HG03575 (cell line): ENCODE results near the gene PPP4R4.
"Not testable (repeated sequence)": the region's sequence is repeated elsewhere in the genome, so short reads cannot be mapped to it uniquely, and the experiment has no call there.

Source experiments
- ATAC-seq: cut with Tn5 transposase; IDR thresholded peaks from one replicate; pipeline ENCODE4 v1.9.1; 2021; ENCODE audit not compliant: unreplicated experiment, insufficient number of reproducible peaks, low FRiP score; ENCODE audit errors: extremely low read depth

PPP4R4 gene

DNA sequence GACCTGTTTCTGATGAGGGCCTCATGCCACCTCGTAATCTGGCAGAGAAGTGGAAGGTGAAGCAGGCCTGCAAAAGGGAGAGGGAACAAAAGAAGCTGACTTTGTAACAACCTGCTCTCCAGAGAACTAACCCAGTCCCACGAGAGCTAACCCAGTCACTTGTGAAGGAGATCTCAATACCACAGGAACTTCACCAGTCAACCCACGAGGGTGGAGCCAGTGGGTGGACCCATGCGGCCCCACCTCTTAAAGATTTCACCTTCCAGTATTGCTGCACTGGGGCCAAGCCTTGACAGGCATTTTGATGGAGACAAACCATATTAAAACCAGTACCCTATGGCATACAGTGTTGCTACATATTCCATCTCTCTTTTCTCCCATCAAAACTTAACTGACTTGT, 63.9 kb downstream of the PPP4R4 start:
- no peak for ATAC-seq

DNA sequence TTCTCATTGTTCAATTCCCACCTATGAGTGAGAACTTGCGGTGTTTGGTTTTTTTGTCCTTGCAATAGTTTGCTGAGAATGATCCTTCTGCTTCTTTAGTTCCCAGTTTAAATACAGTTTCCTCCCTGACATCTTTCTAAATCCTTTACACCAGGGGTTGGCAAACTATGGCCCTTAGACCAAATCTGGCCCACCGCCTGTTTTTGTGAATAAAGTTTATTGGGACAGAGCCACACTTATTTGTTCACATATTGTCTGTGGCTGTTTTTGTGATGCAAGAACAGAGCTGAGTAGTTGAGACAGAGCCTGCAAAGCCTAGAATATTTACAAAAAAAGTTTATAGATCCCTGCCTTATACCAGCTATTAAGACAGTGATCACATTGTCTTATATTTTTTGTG, 65.3 kb downstream of the PPP4R4 start:
- ATAC-seq: no peak

DNA sequence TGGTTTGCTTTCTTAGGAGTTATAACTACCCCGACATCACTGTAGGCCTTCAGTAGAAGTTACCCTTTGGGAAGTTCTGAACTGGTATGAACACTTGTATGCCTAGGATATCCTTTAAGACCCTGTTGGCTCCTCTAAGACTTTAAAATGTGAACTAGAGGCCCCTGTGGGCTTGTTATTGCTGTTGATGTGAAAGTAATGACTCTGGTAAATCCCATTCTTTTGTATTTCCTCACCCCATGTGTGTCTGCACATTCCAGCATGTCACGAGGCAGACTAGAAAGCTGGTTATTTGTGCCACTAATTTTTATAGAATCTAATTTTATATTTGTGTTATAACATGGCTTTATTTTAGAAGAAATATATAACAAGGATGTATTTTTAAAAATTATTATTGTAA, 70.1 kb downstream of the PPP4R4 start:
- ATAC-seq: no peak

DNA sequence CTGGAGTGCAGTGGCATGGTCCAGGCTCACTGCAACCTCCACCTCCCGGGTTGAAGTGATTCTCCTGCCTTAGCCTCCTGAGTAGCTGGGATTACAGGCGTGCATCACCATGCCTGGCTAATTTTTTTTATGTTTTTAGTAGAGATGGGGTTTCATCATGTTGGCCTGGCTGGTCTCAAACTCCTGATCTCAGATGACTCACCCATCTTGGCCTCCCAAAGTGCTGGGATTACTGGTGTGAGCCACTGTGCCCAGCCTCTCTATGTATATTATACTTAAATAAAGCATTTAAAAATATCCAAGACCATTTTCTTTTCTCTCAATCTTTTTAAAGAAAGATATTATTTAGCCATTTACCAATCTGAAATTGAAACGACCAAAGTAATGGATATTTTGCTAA, 90.1 kb downstream of the PPP4R4 start:
- not testable (repeated sequence) for ATAC-seq

DNA sequence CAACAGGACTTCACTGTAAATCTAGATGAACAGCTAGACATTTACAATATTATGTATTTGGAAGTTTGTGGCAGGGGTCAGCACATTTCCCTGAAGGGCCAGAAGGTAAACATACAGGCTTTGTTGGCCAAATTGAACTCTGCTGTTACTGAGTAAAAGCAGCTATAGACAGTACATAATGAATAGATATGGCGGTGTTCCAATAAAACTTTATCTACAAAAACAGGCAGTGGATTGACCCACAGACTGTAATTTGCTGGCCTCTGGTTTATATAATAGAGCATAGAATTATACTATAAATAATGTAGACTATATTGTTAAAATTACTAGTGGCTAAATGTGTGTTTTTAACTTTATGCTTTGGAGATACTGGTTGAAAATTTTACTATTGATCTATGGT, 93.2 kb downstream of the PPP4R4 start:
- ATAC-seq: no peak

DNA sequence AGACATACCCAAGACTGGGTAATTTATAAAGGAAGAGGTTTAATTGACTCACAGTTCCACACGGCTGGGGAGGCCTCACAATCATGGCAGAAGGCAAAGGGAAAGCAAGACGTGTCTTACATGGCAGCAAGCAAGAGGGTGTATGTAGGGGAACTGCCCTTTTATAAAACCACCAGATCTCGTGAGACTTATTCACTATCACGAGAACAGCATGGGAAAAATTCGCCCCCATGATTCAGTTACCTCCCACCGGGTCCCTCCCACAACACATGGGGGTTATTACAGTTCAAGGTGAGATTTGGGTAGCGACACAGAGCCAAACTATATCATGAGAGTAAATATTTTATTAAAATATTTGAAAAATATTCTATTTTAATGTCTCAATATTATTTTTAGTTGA, 94.5 kb downstream of the PPP4R4 start:
- ATAC-seq: not testable (repeated sequence)

DNA sequence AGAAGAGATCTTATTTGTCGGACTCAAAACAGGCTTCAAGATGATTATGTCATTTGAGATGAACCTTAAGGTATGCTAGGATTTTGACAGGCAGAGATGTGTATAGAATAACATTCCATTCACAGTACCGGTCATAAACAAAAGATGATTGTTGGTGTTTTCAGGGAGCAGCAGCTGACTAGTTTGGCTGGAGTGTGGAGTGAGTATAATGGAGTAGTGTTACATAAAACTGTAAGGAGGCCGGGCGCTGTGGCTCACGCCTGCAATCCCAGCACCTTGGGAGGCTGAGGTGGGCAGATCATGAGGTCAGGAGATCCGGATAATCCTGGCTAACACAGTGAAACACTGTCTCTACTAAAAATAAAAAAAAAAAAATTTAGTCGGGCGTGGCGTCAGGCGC, 95.0 kb downstream of the PPP4R4 start:
- ATAC-seq: no peak

DNA sequence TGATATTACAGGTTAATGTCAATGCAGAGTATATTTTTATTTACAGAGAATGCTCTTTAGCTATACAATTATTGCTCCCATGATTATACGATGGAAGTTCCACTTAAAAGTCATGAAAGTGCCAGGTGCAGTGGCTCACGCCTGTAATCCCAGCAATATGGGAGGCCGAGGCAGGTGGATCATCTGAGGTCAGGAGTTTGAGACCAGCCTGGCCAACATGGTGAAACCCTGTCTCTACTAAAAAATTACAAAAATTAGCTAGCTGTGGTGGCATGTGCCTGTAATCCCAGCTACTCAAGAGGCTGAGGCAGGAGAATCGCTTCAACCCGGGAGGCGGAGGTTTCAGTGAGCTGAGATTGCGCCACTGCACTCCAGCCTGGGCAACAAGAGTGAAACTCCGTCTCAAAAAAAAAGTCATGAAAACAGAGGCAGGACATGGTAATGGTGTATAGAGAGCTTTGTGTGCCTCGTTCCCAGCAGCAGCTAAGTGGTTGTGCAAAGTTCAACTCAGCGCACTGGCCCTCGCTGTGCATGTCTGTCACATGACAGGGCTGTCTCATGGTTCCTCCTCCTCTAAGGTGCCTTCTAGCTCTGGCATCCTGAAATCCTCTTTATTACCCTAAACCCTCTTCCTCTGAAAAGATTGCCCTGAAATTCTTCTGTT, 102.9 kb downstream of the PPP4R4 start:
- ATAC-seq: not testable (repeated sequence)

DNA sequence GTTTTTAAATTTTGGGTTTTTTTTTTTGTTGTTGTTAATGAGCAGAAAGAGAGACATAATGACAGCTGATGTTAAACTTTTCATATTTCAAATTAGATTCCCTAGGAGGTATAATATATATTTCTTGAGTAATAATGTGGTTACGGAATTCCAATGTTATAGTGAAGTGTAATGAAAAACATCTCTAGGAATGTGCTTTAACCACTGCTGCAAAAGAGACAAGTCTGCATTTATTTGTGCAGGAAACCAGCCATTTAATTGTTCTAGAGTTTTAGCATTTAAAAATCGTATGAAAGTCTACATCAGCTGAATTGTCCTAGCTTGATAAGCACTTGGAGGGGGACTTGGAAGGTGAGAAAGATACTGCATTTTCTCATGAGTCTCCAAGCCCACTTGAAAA, 104.6 kb downstream of the PPP4R4 start:
- ATAC-seq: no peak

DNA sequence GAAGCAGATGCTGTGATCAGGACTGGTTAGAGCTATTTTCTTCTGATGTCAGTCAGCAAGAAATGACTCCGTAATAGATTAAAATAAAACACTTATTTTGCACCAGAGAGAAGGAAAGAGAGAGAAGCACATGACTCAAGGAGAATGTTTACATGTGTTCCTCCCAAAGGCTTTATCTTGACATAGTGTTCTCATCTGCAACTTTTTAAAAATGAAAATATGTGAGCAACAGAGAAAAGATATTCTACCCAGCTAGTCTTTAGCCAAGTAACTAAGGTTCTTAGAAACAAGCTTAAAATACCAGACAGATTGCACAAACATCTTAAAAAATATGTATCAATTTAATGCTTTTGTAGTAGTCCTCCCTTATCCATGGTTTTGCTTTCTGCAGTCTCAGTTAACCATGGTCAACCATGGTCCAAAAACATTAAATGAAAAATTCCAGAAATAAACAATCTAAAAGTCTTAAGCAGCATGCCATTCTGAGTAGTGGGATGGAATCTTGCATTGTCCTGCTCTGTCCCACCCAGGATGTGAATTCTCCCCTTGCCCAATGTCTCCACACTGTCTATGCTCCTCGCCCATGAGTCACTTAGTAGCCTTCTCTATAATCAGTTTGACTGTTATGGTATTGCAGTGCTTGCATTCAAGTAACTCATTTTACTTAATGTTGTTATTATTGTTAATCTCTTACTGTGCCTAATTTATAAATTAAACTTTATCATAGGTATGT, 109.0 kb downstream of the PPP4R4 start:
- ATAC-seq: no peak

DNA sequence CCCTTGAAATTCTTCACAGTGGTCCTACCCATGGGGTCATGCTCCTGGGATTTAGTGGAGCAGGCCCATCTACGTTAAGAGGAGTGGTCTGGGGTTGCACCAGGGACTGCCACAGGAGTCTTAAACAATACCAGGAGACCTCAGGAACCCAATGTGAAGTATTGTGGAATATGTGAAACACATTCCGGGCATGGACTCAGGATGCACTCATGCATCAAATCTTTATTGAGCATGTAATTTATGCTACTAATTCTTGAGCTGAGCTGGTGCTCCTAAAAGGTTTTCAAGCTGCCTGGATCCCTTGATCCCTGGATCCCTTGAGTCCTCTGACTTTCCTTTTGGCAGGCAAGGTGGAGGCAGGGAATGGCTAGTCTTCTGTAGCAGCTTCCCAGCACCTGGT, 110.1 kb downstream of the PPP4R4 start:
- ATAC-seq: no peak

DNA sequence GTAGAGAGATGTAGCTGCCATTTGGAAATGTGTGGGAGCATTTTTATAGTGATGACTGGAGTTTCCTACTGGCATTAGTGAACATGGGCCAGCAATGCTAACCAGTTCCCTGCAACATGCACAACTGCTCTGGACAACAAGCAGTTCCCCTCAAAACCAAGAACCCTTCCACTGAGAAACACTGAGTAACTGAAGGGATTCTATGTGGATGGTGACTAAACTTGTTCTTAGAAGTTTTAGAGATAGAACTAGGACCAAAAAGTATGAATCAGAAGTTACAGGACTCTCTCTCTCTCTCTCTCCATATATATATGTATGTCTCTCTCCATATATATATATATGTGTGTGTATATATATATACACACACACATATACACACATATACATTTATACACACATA, 111.0 kb downstream of the PPP4R4 start:
- no peak for ATAC-seq

DNA sequence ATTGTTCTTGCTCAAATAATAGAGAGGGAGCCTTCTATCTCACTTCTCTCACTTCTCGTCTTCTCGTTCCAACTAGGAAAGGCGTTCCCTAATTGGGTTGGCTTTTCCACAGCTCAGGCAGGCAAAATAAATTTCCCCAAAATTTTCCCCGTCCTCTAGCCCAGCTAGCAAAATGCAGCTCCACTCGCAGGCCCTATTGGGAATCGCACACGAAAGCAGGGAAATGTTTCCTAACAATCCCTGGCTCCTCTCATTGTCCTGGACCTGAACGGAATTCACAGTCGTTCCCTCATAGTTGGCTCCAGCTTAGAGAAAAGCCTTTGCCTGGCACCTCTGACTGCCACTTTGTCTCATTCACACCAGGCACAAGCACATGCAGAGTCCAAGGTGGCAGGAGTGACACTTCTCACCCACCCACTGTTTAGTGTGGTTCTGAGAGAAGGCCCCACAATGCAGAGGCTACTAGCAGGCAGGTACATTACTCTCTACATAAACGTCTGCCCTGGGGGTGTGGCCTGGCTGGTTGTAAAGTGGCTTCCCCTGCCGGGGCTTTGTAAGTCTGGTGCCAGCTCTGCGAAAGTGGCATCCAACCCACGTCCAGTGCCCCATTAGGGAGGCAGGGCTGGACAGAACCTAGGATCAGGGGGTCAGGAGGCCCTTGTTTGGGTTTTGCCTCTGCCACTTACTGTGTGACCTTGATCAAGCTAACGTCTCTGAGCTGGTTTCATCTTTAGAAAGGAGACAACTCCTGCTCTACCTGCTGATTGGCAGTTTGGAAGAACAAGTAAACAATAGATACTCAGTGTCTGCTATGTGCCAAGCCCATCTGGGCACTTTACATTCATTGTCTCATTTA, 114.7 kb downstream of the PPP4R4 start:
- no peak for ATAC-seq

DNA sequence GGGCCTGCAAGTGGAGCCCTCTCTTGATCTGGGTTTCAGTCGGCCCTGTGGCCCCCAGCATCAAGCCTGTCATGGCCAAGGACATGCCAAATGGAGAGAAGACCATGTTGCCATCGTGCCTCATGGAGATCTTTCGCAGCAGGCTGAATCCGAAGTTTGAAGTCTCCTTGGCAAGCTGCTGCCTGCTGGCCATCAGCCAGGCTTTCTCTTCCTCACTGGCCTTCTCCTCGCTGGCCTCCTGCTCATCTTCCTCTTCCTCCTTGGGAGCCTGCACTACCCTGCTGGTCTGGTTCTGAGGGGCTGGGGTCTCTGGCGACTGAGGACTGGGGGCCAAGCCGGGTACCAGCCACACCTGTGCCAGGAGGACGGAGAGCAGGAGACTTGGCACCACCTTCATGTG, 116.1 kb downstream of the PPP4R4 start:
- ATAC-seq: no peak

DNA sequence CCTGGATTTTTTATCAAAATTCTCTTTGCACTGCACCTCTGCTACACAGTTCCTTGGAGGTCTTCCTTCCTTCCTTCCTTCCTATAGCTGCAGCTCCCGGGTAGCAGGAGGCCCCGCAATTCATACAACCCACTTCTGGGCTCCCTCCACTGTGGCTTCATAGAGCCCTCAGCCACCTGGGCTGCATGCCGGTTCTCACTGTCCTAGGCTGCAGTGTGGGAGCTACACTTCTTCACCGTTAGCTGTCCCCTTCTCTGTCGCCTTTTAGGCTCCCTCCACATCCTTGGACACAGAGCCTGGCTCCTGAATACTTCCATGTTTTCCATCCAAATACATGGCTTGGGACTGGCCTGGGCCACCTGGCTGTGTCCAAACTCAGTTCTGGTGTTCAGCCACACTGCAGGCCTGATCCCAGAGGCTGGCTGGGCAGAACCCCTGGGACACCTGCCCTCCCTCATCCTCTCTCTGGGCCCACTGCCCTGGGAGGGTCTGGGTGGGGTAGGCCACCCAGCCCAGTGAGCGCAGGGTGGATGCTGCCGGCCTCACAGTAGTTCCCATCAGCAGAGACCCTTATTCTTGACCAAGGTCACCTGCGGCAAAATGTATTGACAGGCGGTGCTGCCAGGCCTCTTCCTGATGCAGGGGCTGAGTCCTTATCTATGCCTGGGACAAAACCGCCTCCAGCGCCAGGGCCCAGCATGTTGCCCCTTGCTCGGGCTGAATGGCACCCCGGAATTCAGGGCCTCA, 117.2 kb downstream of the PPP4R4 start:
- ATAC-seq: no peak

DNA sequence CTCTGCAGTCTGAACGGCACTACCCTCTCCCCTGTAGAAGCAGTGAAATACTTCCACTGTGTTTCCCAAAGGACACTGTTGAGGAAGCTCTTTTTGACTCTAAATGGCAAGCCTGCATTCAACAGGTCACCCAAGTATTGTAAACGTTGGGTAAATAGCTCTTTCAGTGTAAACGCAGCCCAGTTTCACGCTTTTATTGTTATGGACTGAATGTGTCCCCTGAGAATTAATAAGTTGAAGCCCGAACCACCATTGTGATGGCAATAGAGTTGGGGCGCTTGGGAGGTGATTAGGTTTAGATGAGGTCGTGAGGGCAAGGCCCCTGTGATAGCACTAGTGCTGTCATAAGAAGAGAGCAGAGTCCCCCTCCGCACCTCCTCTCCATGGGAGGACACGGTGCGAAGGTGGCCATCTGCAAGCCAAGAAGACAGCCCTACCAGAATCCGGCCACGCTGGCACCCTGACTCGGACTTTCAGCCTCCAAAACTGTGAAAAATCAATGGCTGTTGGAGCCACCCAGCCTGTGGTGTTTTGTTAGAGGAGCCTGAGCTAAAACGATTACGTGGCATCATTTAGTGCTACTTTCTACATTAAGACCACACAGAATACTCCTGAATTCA, 117.9 kb downstream of the PPP4R4 start:
- ATAC-seq: no peak

DNA sequence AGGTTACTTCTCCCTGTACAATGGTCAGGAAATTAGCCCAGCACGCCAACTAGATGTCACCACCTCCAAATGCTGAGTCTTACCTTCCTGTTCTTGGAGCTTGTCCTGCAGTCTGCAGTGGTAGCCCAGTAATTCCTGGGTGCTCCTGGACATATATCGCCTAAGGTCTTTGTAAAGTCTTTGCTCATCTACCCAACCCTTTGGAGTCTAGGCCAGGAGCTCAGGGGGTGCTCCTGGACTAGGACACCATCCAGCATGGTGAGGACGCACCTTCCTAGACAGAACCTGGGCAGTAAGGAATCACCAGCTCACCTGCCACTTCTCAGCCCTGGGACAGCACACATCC, 118.4 kb downstream of the PPP4R4 start:
- ATAC-seq: no peak

DNA sequence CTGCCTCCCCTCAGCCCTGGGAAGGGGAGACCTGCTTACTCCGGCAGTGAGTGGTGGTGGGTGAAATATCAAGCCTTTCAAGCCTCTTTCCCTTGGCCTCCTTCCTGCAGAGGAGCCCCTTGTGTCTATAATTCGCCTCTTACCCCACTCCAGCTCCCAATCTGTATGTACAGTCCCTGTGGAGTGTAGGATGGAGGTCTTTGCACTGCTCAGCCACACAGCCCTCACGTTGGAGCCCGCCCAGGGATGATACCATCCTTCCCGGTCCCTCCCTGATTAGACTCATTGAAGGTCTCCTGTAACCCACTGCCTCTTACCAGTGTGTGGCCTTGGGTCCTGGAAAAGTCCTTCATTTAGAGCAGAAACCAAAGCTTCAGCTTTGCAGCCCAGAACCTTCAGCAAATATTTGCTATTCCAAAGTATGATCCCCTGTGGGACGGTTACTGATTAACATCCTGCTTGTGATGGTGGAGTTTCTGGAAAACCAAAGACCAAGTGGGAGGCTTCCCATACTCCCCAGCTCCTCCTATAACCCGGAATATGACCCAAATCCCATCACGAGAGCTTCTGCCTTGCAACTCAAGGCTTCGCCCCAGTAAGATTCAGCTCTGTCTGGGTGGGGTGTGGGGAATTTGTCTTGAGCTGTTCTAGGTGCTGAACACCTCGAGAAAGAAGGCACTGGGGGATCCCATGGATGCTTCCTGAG, 118.9 kb downstream of the PPP4R4 start, which contains the start of gene SERPINA10:
SERPINA10 (minus strand) TSS at position 397 of the 706 bp plus-strand sequence. CDS start 2,675 bp downstream, outside the sequence.
- no peak for ATAC-seq
